8988T (cell line): ENCODE results near the gene WASHC3.
"Not testable (repeated sequence)": the region's sequence is repeated elsewhere in the genome, so short reads cannot be mapped to it uniquely, and the experiment has no call there.

Source experiments
- DNase-seq: peaks from one replicate; pipeline ENCODE4 v3.0.0; 2011

The WASHC3 gene

GRCh38 chr12:102061560-102062418 lies at the start of gene WASHC3:
TSS of gene WASHC3 (minus strand) at chr12:102061991. CDS start at chr12:102061962, 29 bp downstream.
- peak; percentile 31 for DNase-seq

- DNase-seq = no peak
Measured at GRCh38 chr12:102110782-102111181, 49.0 kb upstream of the WASHC3 start.

- no peak for DNase-seq
Measured at GRCh38 chr12:102107970-102108369, 46.2 kb upstream of the WASHC3 start.

- DNase-seq = no peak
Measured at GRCh38 chr12:102106905-102107304, 45.1 kb upstream of the WASHC3 start.

GRCh38 chr12:102096855-102097254 lies 35.1 kb upstream of the WASHC3 start:
- DNase-seq = no peak

- no peak for DNase-seq
Measured at GRCh38 chr12:102095677-102096263, 34.0 kb upstream of the WASHC3 start.

- DNase-seq = no peak
Measured at GRCh38 chr12:102093319-102093718, 31.5 kb upstream of the WASHC3 start.

- DNase-seq = not testable (repeated sequence)
Measured at GRCh38 chr12:102089228-102089835, 27.5 kb upstream of the WASHC3 start.

GRCh38 chr12:102080842-102081241 lies 19.1 kb upstream of the WASHC3 start:
- DNase-seq = no peak

GRCh38 chr12:102072092-102072491 lies 10.3 kb upstream of the WASHC3 start:
- not testable (repeated sequence) for DNase-seq

- no peak for DNase-seq
Measured at GRCh38 chr12:102069707-102070106, 7.9 kb upstream of the WASHC3 start.

GRCh38 chr12:102067574-102068258 lies 5.9 kb upstream of the WASHC3 start:
- DNase-seq = no peak

- no peak for DNase-seq
Measured at GRCh38 chr12:102064476-102064875, 2.7 kb upstream of the WASHC3 start.

- no peak for DNase-seq
Measured at GRCh38 chr12:102063069-102063468, 1.3 kb upstream of the WASHC3 start.

- no peak for DNase-seq
Measured at GRCh38 chr12:102062419-102062806, 622 bp upstream of the WASHC3 start.

- DNase-seq = no peak
Measured at GRCh38 chr12:102061096-102061559, 663 bp downstream of the WASHC3 start.

GRCh38 chr12:102059343-102059742 lies 2.4 kb downstream of the WASHC3 start:
- DNase-seq = no peak

GRCh38 chr12:102054345-102054744 lies 7.4 kb downstream of the WASHC3 start:
- no peak for DNase-seq

- no peak for DNase-seq
Measured at GRCh38 chr12:102053062-102053349, 8.8 kb downstream of the WASHC3 start.

- DNase-seq = no peak
Measured at GRCh38 chr12:102052192-102053061, 9.4 kb downstream of the WASHC3 start.

- DNase-seq = no peak
Measured at GRCh38 chr12:102051431-102051965, 10.3 kb downstream of the WASHC3 start.
